ENCODE data around the gene VSIG4.

Gene VSIG4

GRCh38 chrX:66023385-66024091, 16.3 kb downstream of the VSIG4 start:
- no peak for DNase-seq

DNA sequence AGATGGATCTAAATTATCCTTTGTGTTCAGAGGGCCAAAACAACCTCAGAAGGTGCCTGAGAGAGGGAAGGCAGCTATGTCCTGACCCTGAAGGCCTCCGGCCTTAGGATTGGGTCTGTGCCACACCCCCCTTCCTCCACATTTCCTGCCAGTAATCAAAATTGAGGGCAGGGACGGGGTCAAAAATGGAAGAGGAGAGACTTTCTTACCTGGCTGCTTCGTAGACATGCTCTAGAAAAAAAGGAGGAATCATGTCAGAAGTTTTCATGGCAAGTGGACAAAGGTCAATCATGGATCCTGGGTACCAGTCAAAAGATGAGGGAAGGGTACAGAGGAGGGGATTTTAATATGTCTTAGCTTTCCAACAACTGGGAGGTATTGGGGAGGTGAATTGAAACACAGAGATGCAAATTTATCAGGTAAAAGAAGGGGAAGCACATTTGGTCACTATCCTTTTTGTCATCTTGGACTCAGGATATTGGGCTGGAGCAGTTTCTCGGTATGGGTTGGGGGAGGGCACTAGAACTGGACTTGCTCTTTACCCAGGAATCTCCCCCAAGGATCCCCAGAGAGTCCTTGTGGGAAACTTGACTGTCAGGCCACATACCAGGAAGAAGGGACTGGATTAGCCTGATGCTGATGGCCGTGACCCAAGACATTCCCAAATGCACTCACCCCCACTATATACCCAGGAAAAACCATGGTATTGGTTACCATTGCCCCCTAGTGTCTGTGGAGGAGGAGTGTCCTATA, 17.1 kb downstream of the VSIG4 start:
- DNase-seq = no peak

DNA sequence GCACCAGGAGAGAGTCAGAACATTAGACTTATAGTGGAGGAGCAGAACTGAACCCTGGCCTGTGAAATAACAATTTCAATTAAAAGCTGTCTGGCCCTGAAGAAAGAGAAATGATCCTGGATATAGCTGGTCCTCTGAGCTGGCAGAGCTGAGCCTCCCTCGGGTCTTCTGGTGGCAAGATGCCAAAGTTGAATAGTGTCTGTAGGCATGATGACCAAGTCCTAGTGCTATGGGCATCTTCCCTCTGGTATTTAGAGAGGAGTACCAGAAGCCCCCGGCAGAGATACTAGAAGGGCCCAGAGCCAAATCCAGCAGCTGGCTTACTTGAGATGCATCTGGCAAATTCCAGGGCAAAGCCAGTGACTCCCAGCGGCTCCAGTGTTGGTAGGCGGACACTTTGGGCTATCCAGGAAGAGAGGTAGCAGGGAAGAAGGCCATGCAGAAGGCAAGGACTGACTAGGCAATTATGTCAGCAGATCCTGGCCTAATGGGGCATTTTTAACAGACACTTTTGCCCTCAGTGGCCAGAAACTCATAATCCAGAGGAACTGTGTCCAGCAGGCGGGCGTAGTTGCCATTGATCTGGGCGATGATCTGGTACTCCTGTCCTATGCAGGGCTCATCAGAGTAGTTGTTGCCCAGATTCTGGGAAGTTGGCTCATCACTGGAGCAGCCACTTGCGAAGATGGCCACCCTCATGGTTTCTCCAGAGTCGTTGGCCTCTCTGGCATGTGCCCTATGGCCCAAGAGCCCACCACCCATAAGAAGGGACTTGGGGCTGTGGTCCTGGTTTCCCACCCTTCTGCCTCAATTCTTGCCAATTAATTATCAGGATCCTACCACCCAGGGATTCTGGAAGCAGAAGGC, 17.9 kb downstream of the VSIG4 start:
- DNase-seq = no peak

DNA sequence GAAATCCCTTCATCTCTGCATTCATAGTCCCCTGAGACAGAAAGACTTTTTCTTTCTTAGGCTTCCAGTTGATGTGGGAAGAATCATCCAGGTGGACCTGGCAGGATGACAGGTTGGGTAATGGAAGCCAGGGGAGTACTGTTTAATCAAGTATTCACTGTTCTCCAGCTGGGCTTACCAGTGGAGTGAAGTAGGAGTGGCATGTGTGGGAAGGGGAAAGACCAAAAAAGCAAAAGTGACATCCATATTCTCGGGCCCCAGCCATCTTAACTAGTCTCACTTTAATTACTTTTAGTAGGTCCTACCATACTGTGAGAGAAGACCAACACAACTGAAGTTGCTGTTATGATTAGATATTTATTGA, 18.5 kb downstream of the VSIG4 start:
- DNase-seq = no peak

DNA sequence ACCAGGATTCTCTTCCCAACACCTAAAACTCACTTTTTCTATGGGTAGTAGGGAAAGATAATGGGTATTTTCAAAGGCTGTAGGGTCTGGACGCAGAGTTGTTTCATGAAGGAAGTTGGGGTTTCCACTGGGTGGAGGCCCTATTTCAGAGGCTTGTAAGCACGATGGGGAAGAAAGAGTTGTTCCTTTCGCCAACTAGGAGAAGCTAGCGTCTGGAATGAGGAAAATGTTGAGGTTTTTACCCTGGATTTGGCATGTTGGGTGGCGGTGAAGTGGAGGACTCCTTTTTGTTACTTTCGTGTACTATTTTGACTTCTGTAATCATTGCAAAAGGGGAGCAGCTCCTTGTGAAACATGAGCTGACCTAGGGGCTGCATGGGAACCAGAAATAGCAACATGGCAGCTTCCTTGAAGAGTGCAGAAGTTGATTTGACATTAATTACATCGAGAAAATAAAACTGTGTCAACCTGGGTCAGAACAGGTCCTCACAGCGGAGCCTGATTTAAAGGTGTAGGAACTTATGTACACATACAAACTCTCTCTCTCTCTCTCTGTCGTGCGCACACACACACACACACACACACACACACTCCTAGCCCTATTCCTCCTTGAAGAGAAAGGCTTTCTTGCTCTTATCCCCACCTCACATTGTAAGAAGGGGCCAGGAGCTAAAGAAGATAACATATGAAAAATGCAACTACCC, 19.1 kb downstream of the VSIG4 start:
- DNase-seq = no peak

GRCh38 chrX:66019974-66020373, 19.9 kb downstream of the VSIG4 start:
- no peak for DNase-seq

DNA sequence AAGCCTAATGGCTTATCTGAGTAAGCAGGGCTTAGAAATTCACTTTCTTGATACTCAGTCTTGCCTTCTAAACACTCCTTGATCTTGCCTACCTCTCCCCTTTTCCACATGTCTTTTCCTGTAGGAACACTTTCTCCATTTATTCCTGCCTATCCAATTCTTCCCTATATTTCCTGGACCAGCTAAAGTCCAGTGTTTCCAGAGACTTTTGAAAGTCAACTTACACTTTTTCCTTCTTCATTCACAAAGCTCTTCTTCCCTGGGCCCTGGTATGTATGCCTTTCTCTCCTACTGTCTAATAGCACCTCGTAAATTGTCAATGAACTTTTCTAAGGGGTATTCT, 20.6 kb downstream of the VSIG4 start:
- no peak for DNase-seq

DNA sequence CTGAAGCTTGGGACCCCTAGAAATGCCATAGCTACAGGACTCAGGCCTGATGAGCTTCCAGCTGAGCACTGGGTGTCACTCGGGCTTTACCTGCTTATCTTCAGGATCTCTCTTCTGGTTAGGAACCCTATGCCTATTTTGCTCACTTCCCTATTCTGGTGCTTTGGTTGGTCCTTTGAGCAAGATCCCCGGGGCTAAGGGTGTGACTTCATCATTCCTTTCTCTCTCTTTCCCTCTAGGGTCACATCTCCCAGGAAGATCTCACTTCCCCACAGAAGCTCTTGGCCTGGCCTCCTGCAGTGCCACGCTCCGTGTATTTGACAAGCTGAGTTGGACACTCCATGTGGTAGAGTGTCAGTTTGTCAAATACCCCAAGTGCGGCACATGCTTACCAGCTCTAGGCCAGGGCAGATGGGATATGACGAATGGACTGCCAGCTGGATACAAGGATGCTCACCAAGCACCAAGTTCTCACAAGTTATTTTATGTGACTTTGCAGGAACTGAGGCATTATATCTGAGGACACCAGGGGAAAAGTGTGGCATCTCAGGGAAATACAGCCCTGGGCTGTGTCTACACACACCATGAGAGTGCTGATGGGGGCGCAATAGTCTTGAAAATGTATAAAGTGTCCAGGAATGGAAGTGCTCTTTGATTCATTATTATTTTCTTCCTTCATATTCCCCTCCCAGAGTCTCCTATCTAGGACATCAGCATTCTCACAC, 21.1 kb downstream of the VSIG4 start:
- DNase-seq = no peak

DNA sequence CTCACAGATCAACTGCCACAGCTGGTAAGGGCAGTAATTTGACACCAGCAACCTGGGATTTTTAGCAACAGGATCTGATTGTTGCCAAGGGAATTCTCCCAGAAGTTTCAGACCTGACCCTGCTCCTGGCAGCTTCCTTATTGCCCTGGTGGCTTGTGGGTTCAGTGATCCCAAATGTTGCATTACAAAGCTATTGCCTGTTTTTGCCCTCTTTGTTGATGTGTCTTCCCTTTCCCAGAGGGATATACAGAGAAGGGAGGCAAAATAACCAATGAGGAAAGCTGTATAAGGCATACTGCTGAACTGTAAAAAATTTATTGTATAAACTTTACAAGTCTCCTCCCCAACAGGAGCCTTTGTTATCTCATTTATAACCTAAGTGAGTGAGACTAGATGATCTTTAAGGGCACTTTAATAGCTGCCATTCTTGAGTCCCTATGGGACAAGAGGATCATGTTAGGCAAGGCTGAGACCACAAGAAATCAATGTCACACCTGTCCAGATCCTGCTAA, 22.2 kb downstream of the VSIG4 start:
- no peak for DNase-seq

- DNase-seq = no peak
Measured at GRCh38 chrX:66016905-66017658, 22.8 kb downstream of the VSIG4 start.

DNA sequence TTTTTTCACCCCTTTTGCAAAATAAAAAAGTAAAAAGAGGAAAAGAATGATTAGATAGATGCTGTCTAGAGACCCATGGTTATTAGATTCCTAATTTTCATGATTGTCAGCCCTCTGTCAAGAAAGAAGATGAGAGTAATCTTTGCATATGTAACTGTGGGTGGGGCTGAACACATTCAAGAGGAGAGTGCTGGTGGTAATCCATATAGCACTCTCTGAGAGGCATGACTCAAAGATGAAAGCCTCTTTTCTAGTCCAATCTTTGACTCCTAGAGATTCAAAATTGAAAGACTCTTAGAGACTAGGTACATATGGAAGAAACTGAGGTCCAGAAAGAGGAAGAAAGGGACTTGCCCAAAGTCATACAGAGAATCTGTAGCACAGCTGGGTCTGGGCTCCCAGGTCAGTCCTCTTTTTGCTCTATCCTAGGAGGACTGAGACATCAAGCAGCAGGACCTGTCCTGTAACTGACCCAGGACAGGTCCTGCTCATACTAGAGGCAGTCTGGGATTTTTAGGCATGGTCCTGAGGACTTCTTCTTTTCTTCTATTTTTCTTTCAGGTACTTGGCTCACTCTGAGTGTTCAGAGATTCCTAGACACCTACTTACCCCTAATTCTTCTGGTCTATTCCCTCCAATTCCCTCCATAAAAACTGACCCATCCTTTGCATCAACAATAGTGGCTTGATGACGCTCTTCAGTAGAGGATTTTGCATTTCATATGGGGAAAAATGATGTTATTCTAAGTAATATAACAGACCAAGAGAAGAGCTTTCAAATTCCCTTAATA, 23.8 kb downstream of the VSIG4 start:
- DNase-seq = no peak

GRCh38 chrX:66015152-66015831, 24.6 kb downstream of the VSIG4 start:
- DNase-seq = no peak

DNA sequence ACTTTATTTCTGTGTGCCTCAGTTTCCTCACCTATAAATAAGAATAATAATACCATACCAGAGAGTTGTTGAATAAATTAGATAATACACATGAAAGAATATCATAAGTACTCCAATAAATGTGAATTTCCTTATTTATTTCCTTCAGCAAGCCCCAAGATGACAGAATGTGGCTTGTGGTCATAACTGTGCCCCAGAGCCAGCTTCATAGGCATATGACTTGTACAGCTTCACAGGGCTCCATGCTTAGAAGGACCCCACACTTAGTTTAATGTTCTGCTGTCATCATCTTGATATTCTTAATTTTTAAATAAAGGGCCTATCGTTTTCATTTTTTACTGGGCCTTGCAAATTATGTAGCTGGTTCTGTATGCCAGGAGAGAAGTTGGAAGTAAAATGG, 25.3 kb downstream of the VSIG4 start:
- no peak for DNase-seq

- no peak for DNase-seq
Measured at GRCh38 chrX:66014084-66014483, 25.8 kb downstream of the VSIG4 start.

DNA sequence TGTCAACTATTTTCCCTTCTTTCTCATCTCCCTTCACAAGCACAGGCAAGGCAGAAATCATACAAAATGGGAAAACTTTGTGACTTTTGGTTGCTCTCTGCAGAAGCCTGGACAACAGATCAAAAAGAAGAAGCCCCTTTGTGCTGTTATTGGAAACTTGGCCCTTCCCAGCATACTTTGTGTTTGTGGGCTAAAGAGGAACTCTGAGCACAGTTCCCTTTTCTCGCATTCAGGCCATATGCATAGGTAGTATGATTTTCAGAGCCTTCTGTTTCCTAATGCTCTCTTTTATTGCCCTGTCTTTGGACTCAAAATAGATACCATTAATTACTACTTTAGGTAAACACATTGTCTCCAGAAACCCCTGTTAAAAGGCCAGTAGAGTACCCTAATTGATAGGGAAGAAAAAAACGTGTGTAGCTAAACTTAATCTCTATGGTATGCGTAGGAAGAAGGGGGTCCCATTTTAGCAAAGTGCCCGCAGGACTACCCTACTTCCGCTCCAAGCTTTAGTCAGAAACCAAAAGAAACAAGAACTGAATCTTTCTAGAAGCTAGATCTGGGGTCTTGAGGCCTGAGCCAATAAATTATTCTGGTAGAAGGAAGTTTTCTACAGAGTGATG, 26.6 kb downstream of the VSIG4 start:
- DNase-seq = no peak

GRCh38 chrX:66012094-66012534, 27.8 kb downstream of the VSIG4 start:
- no peak for DNase-seq

- no peak for DNase-seq
Measured at GRCh38 chrX:66009231-66009845, 30.5 kb downstream of the VSIG4 start.

- no peak for DNase-seq
Measured at GRCh38 chrX:66008328-66008970, 31.4 kb downstream of the VSIG4 start.
